Sigmoid colon (tissue), 7 donors: ENCODE data around the gene IFI27L1. TPM values are rescaled to one million over a fixed set of nuclear protein-coding genes. Genes with fewer than 3 reads are reported as not detected.

ENCODE experiments used
- DNase-seq: peaks from one replicate; pipeline ENCODE4 v3.0.0-alpha.2; 2019
- H3K27ac ChIP-seq, 4 donors: fragments of 200-600 bp; sonication (generic); one replicate each; pipeline ENCODE4 v1.5.1; 2016 to 2019; ENCODE audit warnings: mild to moderate bottlenecking in 1 of 4
- H3K27me3 ChIP-seq, 3 donors: fragments of 200-600 bp; sonication (generic); one replicate each; pipeline ENCODE4 v1.5.1; 2019; ENCODE audit warnings: mild to moderate bottlenecking in 1 of 3
- H3K36me3 ChIP-seq, 4 donors: fragments of 200-600 bp; sonication (generic); one replicate each; pipeline ENCODE4 v1.5.1; 2016 to 2019
- H3K4me1 ChIP-seq, 4 donors: fragments of 200-600 bp; sonication (generic); one replicate each; pipeline ENCODE4 v1.5.1; 2017 to 2019
- H3K4me3 ChIP-seq, 4 donors: fragments of 200-600 bp; sonication (generic); one replicate each; pipeline ENCODE4 v1.5.1; 2017 to 2019; ENCODE audit warnings: mild to moderate bottlenecking in 2 of 4, moderate library complexity in 1 of 4
- H3K9me3 ChIP-seq, 4 donors: fragments of 200-600 bp in 3 of 4; sonication (generic) in 3 of 4; one replicate each; pipeline versions ENCODE4 v1.5.1 to v1.6.1; 2013 to 2019
- EP300 ChIP-seq, 4 donors: sonication (generic); formaldehyde crosslinking; IDR thresholded peaks; one replicate each; pipeline ENCODE4 v1.6.1; 2017; ENCODE audit warnings: antibody characterized with exemption in 4 of 4
- POLR2A ChIP-seq, 2 donors: fragments of 450-650 bp; IDR thresholded peaks; one replicate each; pipeline ENCODE4 v1.6.1; 2016; ENCODE audit warnings: antibody characterized with exemption in 2 of 2, mild to moderate bottlenecking in 2 of 2, moderate library complexity in 2 of 2
- POLR2AphosphoS5 ChIP-seq, 4 donors: sonication (generic); formaldehyde crosslinking; IDR thresholded peaks; one replicate each; pipeline ENCODE4 v1.6.1; 2017; ENCODE audit warnings: antibody characterized with exemption in 4 of 4
- WGBS, 2 donors: extraction: QIAGEN DNeasy Blood & Tissue Kit; methylation state at CpG; one replicate each; pipeline ENCODE4 v1.1.7; 2013; 5-methylcytosine and 5-hydroxymethylcytosine counted together
- intact Hi-C: fragments of 100-400 bp; cut with DNase I; formaldehyde crosslinking; loops from one replicate; pipeline ENCODE4 v1.15.1; 2023
- polyA plus RNA-seq, 3 donors: library from polyadenylated mRNA; stranded (reverse); fragments of 200-250 nt; gene quantifications; one replicate each; pipeline ENCODE4 v1.2.3, GENCODE V29; 2013
- total RNA-seq, 4 donors: library from RNA; depleted of rRNA; stranded (reverse); fragments of >200 nt; gene quantifications; one replicate each; pipeline ENCODE4 v1.1.0, GENCODE V29; 2016
- TF ChIP-seq, protein P1 (sequence below), 4 experiments: fragments of 450-650 bp in 3 of 4; fragments of 200-600 bp in 1 of 4; IDR thresholded peaks; one replicate each; pipeline ENCODE4 v1.5.1; 2016 to 2019; ENCODE audit warnings: antibody characterized with exemption in 4 of 4, mild to moderate bottlenecking in 3 of 4, moderate library complexity in 2 of 4
- donor health status: healthy with polysubstance abuse.
- donor health status: Bipolar disorder and iron deficiency.
- donor health status: healthy.

The IFI27L1 gene
- total and polyA plus RNA-seq, 7 donors: 6.7 to 49.5 (median 8.6) TPM

DNA sequence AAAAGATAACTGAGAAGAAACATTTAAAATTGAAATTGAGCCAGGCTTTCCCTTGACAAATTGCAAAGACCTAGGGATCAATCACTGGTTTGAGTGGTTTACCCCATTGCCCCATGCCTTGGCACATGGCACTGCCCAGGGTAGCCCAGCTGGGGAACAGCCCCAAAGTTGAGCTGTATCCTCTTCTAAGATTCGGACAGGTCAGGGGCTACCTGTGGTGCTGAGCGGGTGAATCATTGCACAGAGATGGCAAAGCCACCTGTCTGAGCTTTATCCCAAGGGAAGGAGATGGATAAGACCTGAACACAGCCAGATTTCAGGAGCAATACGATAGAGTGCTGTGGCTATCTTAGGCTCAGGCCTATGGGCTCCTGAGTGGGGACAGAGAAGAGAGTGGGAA, 41.3 kb downstream of the IFI27L1 start:
- no peak for TF ChIP-seq POLR2AphosphoS5 (IDR thresholded peaks at IDR 0.05)
- TF ChIP-seq POLR2A (IDR thresholded peaks at IDR 0.05): no peak
- TF ChIP-seq EP300 (IDR thresholded peaks at IDR 0.05): no peak
- TF ChIP-seq, protein P1, sequence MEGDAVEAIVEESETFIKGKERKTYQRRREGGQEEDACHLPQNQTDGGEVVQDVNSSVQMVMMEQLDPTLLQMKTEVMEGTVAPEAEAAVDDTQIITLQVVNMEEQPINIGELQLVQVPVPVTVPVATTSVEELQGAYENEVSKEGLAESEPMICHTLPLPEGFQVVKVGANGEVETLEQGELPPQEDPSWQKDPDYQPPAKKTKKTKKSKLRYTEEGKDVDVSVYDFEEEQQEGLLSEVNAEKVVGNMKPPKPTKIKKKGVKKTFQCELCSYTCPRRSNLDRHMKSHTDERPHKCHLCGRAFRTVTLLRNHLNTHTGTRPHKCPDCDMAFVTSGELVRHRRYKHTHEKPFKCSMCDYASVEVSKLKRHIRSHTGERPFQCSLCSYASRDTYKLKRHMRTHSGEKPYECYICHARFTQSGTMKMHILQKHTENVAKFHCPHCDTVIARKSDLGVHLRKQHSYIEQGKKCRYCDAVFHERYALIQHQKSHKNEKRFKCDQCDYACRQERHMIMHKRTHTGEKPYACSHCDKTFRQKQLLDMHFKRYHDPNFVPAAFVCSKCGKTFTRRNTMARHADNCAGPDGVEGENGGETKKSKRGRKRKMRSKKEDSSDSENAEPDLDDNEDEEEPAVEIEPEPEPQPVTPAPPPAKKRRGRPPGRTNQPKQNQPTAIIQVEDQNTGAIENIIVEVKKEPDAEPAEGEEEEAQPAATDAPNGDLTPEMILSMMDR (IDR thresholded peaks at IDR 0.05): no peak
- peak; percentile 8 for DNase-seq
- H3K27ac ChIP-seq: no peak overlapping the region
- H3K4me1 ChIP-seq: no peaks in the 10 kb centered on the region
- no peaks in the 10 kb centered on the region for H3K27me3 ChIP-seq
- intact Hi-C loops: no loop called here
- H3K36me3 ChIP-seq: no peaks in the 10 kb centered on the region
- H3K9me3 ChIP-seq: peaks cover 0 to 8% (median 5%) of the 10 kb centered on the region in 4 donors
- WGBS, 2 donors: 79 to 95% methylated on average over 3 of the region's 3 CpGs
- H3K4me3 ChIP-seq: no peak overlapping the region

DNA sequence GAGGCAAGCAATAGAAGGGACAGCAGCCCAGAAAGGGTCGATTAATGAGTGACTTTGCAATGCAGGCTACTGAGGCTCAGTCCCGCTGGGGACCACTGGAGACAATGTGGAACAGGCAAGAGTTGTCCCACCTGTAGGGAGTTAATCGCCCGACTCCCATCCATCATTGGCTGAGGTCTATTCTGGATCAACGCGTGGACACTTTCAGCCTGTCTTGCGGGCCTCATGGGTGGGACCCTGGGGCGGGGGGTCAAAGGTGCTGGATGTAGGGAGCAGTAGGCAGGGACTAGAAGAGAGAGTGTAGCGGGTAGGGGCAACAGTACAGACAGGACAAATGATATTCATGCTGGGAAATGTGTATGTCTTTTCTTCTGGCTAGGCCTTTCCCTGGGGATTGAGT, 42.2 kb downstream of the IFI27L1 start:
- H3K4me3 ChIP-seq: no peak overlapping the region
- intact Hi-C loops: no loop called here
- no peak overlapping the region for H3K27ac ChIP-seq
- WGBS, 2 donors: 91 to 94% methylated on average over 9 of the region's 9 CpGs
- DNase-seq: peak; percentile 50
- H3K9me3 ChIP-seq: peaks cover 0 to 8% (median 5%) of the 10 kb centered on the region in 4 donors
- peaks cover 0 to under 1% (median under 1%) of the 10 kb centered on the region in 4 donors for H3K4me1 ChIP-seq
- TF ChIP-seq, protein P1 (IDR thresholded peaks at IDR 0.05): no peak
- TF ChIP-seq EP300 (IDR thresholded peaks at IDR 0.05) (no peak), POLR2AphosphoS5 (IDR thresholded peaks at IDR 0.05) (no peak), POLR2A (IDR thresholded peaks at IDR 0.05) (no peak)
- H3K36me3 ChIP-seq: no peaks in the 10 kb centered on the region
- H3K27me3 ChIP-seq: no peaks in the 10 kb centered on the region

DNA sequence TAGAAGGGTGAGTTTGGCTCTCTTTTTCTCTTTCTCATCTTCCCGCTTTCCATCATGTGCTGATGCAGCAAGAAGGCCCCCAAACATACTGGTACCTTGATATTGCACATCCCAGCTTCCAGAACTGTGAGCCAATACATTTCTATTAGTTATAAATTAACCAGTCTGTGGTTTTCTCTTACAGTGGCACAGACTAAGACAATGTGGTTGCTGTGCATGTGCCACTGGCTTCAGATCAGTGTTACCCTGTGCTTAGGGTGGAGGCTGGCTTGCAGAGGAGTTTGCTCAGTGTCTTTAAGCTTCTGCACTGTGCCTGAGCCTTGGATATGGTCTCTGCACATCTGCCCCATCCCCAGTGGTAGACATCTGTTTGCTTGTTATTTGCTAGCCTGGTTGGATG, 42.8 kb downstream of the IFI27L1 start:
- H3K27me3 ChIP-seq: no peaks in the 10 kb centered on the region
- no peak overlapping the region for H3K27ac ChIP-seq
- WGBS, 2 donors: 80 to 93% methylated on average over 1 of the region's 1 CpG
- TF ChIP-seq, protein P1 (IDR thresholded peaks at IDR 0.05): no peak
- TF ChIP-seq POLR2A (IDR thresholded peaks at IDR 0.05) (no peak), EP300 (IDR thresholded peaks at IDR 0.05) (no peak), POLR2AphosphoS5 (IDR thresholded peaks at IDR 0.05) (no peak)
- H3K4me3 ChIP-seq: no peak overlapping the region
- peak; percentile 5 for DNase-seq
- H3K9me3 ChIP-seq: peaks cover 0 to 8% (median 5%) of the 10 kb centered on the region in 4 donors
- H3K4me1 ChIP-seq: peaks cover 0 to 6% (median 5%) of the 10 kb centered on the region in 4 donors
- intact Hi-C loops: no loop called here
- no peaks in the 10 kb centered on the region for H3K36me3 ChIP-seq

DNA sequence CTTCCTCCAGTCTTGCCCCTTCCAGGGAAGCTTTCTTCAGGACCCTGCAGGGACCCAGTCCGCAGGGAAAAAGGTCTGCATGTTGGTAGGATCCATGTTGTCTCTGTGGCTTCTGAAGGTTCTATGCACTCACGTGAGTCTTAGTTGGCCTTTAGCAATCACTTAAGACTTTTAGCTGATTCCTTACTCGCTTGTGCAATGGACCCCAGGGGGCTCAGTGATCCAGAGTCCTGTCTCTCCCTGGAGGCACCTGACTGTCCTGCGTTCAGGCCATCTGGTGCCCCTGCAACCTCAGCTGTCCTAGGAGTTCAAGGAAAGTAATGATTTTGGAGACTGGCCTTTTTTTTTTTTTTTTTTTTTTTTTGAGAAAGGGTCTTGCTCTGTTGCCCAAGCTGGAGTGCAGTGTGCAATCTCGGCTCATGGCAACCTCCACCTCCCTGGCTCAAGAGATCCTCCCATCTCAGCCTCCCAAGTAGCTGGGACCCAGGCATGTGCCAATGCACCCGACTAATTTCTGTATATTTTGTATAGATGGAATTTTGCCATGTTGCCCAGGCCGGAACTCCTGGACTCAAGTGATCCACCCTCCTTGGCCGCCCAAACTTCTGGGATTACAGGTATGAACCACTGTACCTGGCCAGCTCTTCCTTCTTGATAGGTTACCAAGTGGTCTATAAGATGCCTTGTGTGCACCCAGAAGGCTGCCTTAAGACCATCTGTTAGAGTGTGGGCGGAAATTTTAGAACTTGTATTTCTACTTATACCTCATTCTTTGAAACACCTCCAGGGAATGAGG, 43.7 kb downstream of the IFI27L1 start:
- TF ChIP-seq EP300 (IDR thresholded peaks at IDR 0.05) (no peak), POLR2AphosphoS5 (IDR thresholded peaks at IDR 0.05) (no peak), POLR2A (IDR thresholded peaks at IDR 0.05) (no peak)
- TF ChIP-seq, protein P1 (IDR thresholded peaks at IDR 0.05): no peak

More for the DNA sequence above, 43.7 kb downstream of the IFI27L1 start:
- Histone ChIP-seq H3K27ac (no peak overlapping the region), H3K36me3 (no peaks in the 10 kb centered on the region), H3K27me3 (no peaks in the 10 kb centered on the region), H3K4me3 (no peak overlapping the region), H3K9me3 (peaks cover 0 to 5% (median 3%) of the 10 kb centered on the region in 4 donors), H3K4me1 (peaks cover 0 to 12% (median 8%) of the 10 kb centered on the region in 4 donors)
- intact Hi-C loops: no loop called here
- WGBS, 2 donors: 92 to 96% methylated on average over 9 of the region's 9 CpGs
- peak; percentile 43 for DNase-seq
